ENCODE results near the gene TRAF7. TPM values are rescaled to one million over a fixed set of nuclear protein-coding genes. Genes with fewer than 3 reads are reported as not detected.
A peak's percentile ranks its signal among the peaks of the same experiment; 100 is the strongest.

TRAF7 gene
- total and polyA plus RNA-seq, 2 of the 13 experiments (the other 11 are each of a cell fraction or from before 2014, with no cell fraction given) = 47.9 to 65.6 TPM

DNA sequence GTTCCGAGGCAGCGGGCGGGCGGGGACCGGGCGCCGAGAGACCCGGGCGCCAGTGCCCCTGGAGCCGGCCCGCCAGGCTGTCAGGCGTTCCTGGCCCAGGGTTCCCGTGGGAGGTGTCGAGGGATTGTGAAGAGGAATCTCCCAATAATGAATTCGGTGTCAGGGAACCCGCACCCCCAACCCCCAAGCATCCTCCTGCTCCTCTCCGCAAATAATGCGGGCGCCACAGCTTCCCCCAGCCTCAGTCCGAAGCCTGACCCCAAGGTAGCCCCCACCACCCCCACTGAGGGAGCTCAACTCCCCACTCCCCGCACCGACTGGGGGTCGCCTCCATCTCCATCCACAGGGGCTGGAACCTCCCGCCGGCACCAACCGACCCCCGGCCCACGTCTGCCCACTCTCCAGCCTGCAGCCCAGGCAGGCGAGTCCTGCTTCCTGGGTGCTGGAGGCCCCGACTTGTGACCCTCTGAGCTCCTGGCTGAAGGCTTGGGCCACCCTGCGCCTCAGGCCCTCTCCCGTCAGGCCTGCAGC is 41.5 kb downstream of the TRAF7 start (continued):
- no peak for TF ChIP-seq SMAD1 (CRISPR knock-in tag; IDR thresholded peaks at IDR 0.05; ENCODE audit: borderline replicate concordance, low read depth)
- TF ChIP-seq, protein P1, sequence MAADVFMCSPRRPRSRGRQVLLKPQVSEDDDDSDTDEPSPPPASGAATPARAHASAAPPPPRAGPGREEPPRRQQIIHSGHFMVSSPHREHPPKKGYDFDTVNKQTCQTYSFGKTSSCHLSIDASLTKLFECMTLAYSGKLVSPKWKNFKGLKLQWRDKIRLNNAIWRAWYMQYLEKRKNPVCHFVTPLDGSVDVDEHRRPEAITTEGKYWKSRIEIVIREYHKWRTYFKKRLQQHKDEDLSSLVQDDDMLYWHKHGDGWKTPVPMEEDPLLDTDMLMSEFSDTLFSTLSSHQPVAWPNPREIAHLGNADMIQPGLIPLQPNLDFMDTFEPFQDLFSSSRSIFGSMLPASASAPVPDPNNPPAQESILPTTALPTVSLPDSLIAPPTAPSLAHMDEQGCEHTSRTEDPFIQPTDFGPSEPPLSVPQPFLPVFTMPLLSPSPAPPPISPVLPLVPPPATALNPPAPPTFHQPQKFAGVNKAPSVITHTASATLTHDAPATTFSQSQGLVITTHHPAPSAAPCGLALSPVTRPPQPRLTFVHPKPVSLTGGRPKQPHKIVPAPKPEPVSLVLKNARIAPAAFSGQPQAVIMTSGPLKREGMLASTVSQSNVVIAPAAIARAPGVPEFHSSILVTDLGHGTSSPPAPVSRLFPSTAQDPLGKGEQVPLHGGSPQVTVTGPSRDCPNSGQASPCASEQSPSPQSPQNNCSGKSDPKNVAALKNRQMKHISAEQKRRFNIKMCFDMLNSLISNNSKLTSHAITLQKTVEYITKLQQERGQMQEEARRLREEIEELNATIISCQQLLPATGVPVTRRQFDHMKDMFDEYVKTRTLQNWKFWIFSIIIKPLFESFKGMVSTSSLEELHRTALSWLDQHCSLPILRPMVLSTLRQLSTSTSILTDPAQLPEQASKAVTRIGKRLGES (CRISPR knock-in tag; IDR thresholded peaks at IDR 0.05; ENCODE audit: borderline replicate concordance) = no peak
- TF ChIP-seq NBN (conservative IDR thresholded peaks at IDR 0.05) = no peak
- TF ChIP-seq, protein P2, sequence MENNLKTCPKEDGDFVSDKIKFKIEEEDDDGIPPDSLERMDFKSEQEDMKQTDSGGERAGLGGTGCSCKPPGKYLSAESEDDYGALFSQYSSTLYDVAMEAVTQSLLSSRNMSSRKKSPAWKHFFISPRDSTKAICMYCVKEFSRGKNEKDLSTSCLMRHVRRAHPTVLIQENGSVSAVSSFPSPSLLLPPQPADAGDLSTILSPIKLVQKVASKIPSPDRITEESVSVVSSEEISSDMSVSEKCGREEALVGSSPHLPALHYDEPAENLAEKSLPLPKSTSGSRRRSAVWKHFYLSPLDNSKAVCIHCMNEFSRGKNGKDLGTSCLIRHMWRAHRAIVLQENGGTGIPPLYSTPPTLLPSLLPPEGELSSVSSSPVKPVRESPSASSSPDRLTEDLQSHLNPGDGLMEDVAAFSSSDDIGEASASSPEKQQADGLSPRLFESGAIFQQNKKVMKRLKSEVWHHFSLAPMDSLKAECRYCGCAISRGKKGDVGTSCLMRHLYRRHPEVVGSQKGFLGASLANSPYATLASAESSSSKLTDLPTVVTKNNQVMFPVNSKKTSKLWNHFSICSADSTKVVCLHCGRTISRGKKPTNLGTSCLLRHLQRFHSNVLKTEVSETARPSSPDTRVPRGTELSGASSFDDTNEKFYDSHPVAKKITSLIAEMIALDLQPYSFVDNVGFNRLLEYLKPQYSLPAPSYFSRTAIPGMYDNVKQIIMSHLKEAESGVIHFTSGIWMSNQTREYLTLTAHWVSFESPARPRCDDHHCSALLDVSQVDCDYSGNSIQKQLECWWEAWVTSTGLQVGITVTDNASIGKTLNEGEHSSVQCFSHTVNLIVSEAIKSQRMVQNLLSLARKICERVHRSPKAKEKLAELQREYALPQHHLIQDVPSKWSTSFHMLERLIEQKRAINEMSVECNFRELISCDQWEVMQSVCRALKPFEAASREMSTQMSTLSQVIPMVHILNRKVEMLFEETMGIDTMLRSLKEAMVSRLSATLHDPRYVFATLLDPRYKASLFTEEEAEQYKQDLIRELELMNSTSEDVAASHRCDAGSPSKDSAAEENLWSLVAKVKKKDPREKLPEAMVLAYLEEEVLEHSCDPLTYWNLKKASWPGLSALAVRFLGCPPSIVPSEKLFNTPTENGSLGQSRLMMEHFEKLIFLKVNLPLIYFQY (CRISPR knock-in tag; IDR thresholded peaks at IDR 0.05; ENCODE audit: borderline replicate concordance) = no peak

DNA sequence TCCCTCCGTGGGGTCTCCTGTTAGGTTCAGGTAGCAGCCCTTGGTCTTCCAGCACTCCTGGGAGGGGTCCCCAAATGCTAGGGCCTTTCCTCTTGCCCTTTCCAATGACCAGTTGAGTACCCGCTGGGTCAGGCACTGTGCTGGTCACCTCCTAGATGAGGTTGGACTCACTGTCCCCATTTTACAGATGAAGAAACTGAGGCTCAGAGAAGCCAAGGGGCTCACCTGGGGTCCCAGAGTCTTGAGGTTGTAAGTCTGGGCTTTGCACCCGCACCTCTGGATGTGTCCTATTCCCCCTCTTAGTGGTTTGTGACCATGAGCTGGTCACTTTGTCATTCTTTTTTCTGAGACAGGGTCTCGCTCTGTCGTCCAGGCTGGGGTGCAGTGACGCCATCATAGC is 42.2 kb downstream of the TRAF7 start:
- POLR2A ChIA-PET = interaction anchor here (1.8 kb wide), 1 partner anchor 54 kb away, joined by 5 read pairs; the partner anchor contains the start of gene ECI1
- intact Hi-C loops (cut with micrococcal nuclease; ENCODE audit: unreplicated experiment) (loop anchor here (5.0 kb wide), 2 partner anchors 35 to 55 kb away; partner anchors contain the start of gene ECI1), in situ Hi-C loops (cut with HindIII; ENCODE audit: extremely low pct_ligation_motif_present, low pct_unique_long_range_greater_than_20kb) (no loop called here)
- Histone ChIP-seq H3K4me2 (ENCODE audit: low read depth, low read length) (no peak overlapping the region), H4K20me1 (ENCODE audit: insufficient read depth, low read length) (no peaks in the 10 kb centered on the region), H3K4me3 (replicated peaks in 1 of 3; ENCODE audit: insufficient read depth in 1 of 3, low read depth in 2 of 3, low read length in 3 of 3) (no peak overlapping the region), H3K36me3 (replicated peaks in 1 of 2; ENCODE audit: control insufficient read depth in 1 of 2, insufficient read depth in 2 of 2, low read length in 2 of 2) (no peaks in the 10 kb centered on the region), H3K79me2 (ENCODE audit: insufficient read depth, low read length) (no peaks in the 10 kb centered on the region), H3K4me1 (ENCODE audit: insufficient read depth, low read length) (peaks cover 48% of the 10 kb centered on the region), H3K27me3 (ENCODE audit: control insufficient read depth in 1 of 2, insufficient read depth in 2 of 2, low read length in 2 of 2) (peaks cover 2 to 39% of the 10 kb centered on the region in 2 experiments; a peak in 3 of 5 replicates), H2AFZ (ENCODE audit: low read length) (no peak overlapping the region), H3K27ac (ENCODE audit: extremely low read length, insufficient read depth, low read length) (no peak overlapping the region), H3K9me3 (ENCODE audit: low read length) (no peaks in the 10 kb centered on the region), H3K9ac (ENCODE audit: insufficient read depth, low read depth, low read length) (no peak overlapping the region)
- no TSS peak for BruUV-seq (replicated peaks)
- CTCF ChIA-PET (ENCODE audit: low intra/inter-chr PET ratio, low total read pairs) = no interaction called here
- FAIRE-seq (no peak), DNase-seq (ENCODE audit: low spot score) (no peak), ATAC-seq (no peak)
- TF ChIP-seq ZNF629 (CRISPR knock-in tag; conservative IDR thresholded peaks at IDR 0.05) = peak; percentile 91
- no peak for TF ChIP-seq HOXA5 (CRISPR knock-in tag; IDR thresholded peaks at IDR 0.05)
- 79% methylated on average over 5 of the region's 6 CpGs for WGBS (ENCODE audit: low lambda C conversion rate)
